Fibroblast of skin of right biceps (primary cell): ENCODE data around the gene LTBP3.
A peak's percentile ranks its signal among the peaks of the same experiment; 100 is the strongest.
"Not testable (repeated sequence)": the region's sequence is repeated elsewhere in the genome, so short reads cannot be mapped to it uniquely, and the experiment has no call there.

ENCODE experiments used
- DNase-seq: peaks from one replicate; pipeline ENCODE4 v3.0.0-alpha.2; 2013

The LTBP3 gene

GRCh38 chr11:65571420-65571819 is 13.3 kb upstream of the LTBP3 start:
- no peak for DNase-seq

GRCh38 chr11:65569973-65570918 is 12.1 kb upstream of the LTBP3 start, which contains the start of gene ZNRD2:
TSS of gene ZNRD2 (plus strand) at chr11:65570477. CDS start at chr11:65570492, 15 bp downstream.
- DNase-seq = peak; percentile 99

- no peak for DNase-seq
Observed at GRCh38 chr11:65569164-65569972, 11.2 kb upstream of the LTBP3 start.

GRCh38 chr11:65565624-65566453 is 7.7 kb upstream of the LTBP3 start:
- no peak for DNase-seq

- not testable (repeated sequence) for DNase-seq
Observed at GRCh38 chr11:65564879-65565559, 6.9 kb upstream of the LTBP3 start.

- no peak for DNase-seq
Observed at GRCh38 chr11:65563601-65564000, 5.4 kb upstream of the LTBP3 start.

- DNase-seq = no peak
Observed at GRCh38 chr11:65562788-65563187, 4.6 kb upstream of the LTBP3 start.

GRCh38 chr11:65562020-65562419 is 3.9 kb upstream of the LTBP3 start:
- DNase-seq = no peak

GRCh38 chr11:65560555-65561418 is 2.6 kb upstream of the LTBP3 start:
- DNase-seq = peak; percentile 88

- peak; percentile 69 for DNase-seq
Observed at GRCh38 chr11:65559951-65560537, 1.9 kb upstream of the LTBP3 start.

- no peak for DNase-seq
Observed at GRCh38 chr11:65559535-65559934, 1.4 kb upstream of the LTBP3 start.

GRCh38 chr11:65558930-65559509 is 861 bp upstream of the LTBP3 start:
- no peak for DNase-seq

- no peak for DNase-seq
Observed at GRCh38 chr11:65557280-65558001, 718 bp downstream of the LTBP3 start.

GRCh38 chr11:65556470-65557279 is 1.5 kb downstream of the LTBP3 start:
- no peak for DNase-seq

- peak; percentile 87 for DNase-seq
Observed at GRCh38 chr11:65555693-65556231, 2.4 kb downstream of the LTBP3 start.

GRCh38 chr11:65554842-65555430 is 3.2 kb downstream of the LTBP3 start:
- no peak for DNase-seq

GRCh38 chr11:65554057-65554818 is 3.9 kb downstream of the LTBP3 start:
- DNase-seq = no peak
